Gastroesophageal sphincter (tissue), 4 donors: Measurements from ENCODE around the gene SLC6A19. TPM values are rescaled to one million over a fixed set of nuclear protein-coding genes. Genes with fewer than 3 reads are reported as not detected.

Source experiments
- ATAC-seq: fragments of 150-250 bp; one replicate; pipeline ENCODE4 v1.9.1; 2016; ENCODE audit warnings: mild to moderate bottlenecking, moderate library complexity
- H3K27ac ChIP-seq, 4 donors: fragments of 200-600 bp; sonication (generic) in 3 of 4; 1 replicate in 3 of 4; 2 replicates in 1 of 4; pipeline ENCODE4 v1.5.1; 2016 to 2019
- H3K27me3 ChIP-seq: fragments of 200-600 bp; sonication (generic); one replicate; pipeline ENCODE4 v1.5.1; 2019
- H3K36me3 ChIP-seq, 2 donors: fragments of 200-600 bp; sonication (generic); one replicate each; pipeline ENCODE4 v1.5.1; 2019; ENCODE audit warnings: control low read depth in 1 of 2
- H3K4me1 ChIP-seq, 3 donors: fragments of 200-600 bp; sonication (generic); 1 replicate in 2 of 3; 2 replicates in 1 of 3; pipeline ENCODE4 v1.5.1; 2016 to 2019; ENCODE audit warnings: control low read depth in 2 of 3
- H3K4me3 ChIP-seq, 2 donors: fragments of 200-600 bp; sonication (generic); one replicate each; pipeline ENCODE4 v1.5.1; 2019; ENCODE audit warnings: mild to moderate bottlenecking in 1 of 2, moderate library complexity in 1 of 2
- H3K9me3 ChIP-seq, 3 donors: fragments of 200-600 bp; sonication (generic); one replicate each; pipeline ENCODE4 v1.5.1; 2017 to 2019; ENCODE audit warnings: control low read depth in 2 of 3
- CTCF ChIP-seq, 4 experiments: fragments of 200-600 bp in 2 of 4; fragments of 450-650 bp in 2 of 4; sonication (generic) in 1 of 4; IDR thresholded peaks; one replicate each; pipeline ENCODE4 v1.5.1; 2017 to 2019; ENCODE audit warnings: antibody characterized with exemption in 4 of 4, mild to moderate bottlenecking in 2 of 4, moderate library complexity in 2 of 4
- EP300 ChIP-seq: sonication (generic); formaldehyde crosslinking; IDR thresholded peaks from one replicate; pipeline ENCODE4 v1.6.1; 2017; ENCODE audit warnings: antibody characterized with exemption, mild to moderate bottlenecking
- POLR2A ChIP-seq, 2 donors: fragments of 450-650 bp; IDR thresholded peaks; one replicate each; pipeline ENCODE4 v1.6.1; 2017; ENCODE audit warnings: antibody characterized with exemption in 2 of 2, mild to moderate bottlenecking in 2 of 2, moderate library complexity in 1 of 2
- POLR2AphosphoS5 ChIP-seq: sonication (generic); formaldehyde crosslinking; IDR thresholded peaks from one replicate; pipeline ENCODE4 v1.6.1; 2017; ENCODE audit warnings: antibody characterized with exemption
- WGBS, 2 donors: methylation state at CpG; one replicate each; pipeline ENCODE4 v1.1.5; 2018; ENCODE audit warnings: low coverage in 1 of 2; 5-methylcytosine and 5-hydroxymethylcytosine counted together
- total RNA-seq, 4 donors: library from RNA; depleted of rRNA; stranded (reverse); fragments of >200 nt; gene quantifications; one replicate each; pipeline ENCODE4 v1.1.0, GENCODE V29; 2016

The SLC6A19 gene
- total RNA-seq, 4 donors from 2014 or later: not detected

- Histone ChIP-seq H3K9me3 (no peaks in the 10 kb centered on the region), H3K27me3 (peaks cover 48% of the 10 kb centered on the region), H3K4me3 (no peak overlapping the region), H3K4me1 (peaks cover 0 to 9% (median 0%) of the 10 kb centered on the region in 3 donors), H3K36me3 (no peaks in the 10 kb centered on the region), H3K27ac (no peak overlapping the region)
- 76 to 85% methylated on average over 2 to 5 of the region's 8 CpGs for WGBS, 2 donors
- TF ChIP-seq POLR2AphosphoS5 (no peak), CTCF (IDR thresholded peaks at IDR 0.05) (no peak)
- no peak for ATAC-seq
Measured at GRCh38 chr5:1187950-1188334, 13.5 kb upstream of the SLC6A19 start.

GRCh38 chr5:1188464-1188863, 12.9 kb upstream of the SLC6A19 start:
- ATAC-seq: no peak
- 54 to 77% methylated on average over 6 of the region's 6 CpGs for WGBS, 2 donors
- Histone ChIP-seq H3K9me3 (no peaks in the 10 kb centered on the region), H3K36me3 (no peaks in the 10 kb centered on the region), H3K4me3 (no peak overlapping the region), H3K27me3 (peaks cover 52% of the 10 kb centered on the region), H3K4me1 (peaks cover 0 to 3% (median 0%) of the 10 kb centered on the region in 3 donors), H3K27ac (no peak overlapping the region)
- TF ChIP-seq EP300 (no peak), POLR2AphosphoS5 (no peak)

GRCh38 chr5:1189269-1189668, 12.1 kb upstream of the SLC6A19 start:
- Histone ChIP-seq H3K9me3 (no peaks in the 10 kb centered on the region), H3K27me3 (peaks cover 60% of the 10 kb centered on the region), H3K4me1 (no peaks in the 10 kb centered on the region), H3K27ac (no peak overlapping the region), H3K4me3 (no peak overlapping the region), H3K36me3 (no peaks in the 10 kb centered on the region)
- TF ChIP-seq EP300: no peak
- no peak for TF ChIP-seq POLR2AphosphoS5
- no peak for TF ChIP-seq CTCF (IDR thresholded peaks at IDR 0.05)
- no peak for TF ChIP-seq POLR2A (IDR thresholded peaks at IDR 0.05)
- 80 to 86% methylated on average over 3 to 10 of the region's 10 CpGs for WGBS, 2 donors
- ATAC-seq: no peak

GRCh38 chr5:1190278-1190677, 11.1 kb upstream of the SLC6A19 start:
- H3K27ac ChIP-seq: no peak overlapping the region
- TF ChIP-seq POLR2AphosphoS5 (no peak), CTCF (IDR thresholded peaks at IDR 0.05) (no peak), EP300 (no peak), POLR2A (IDR thresholded peaks at IDR 0.05) (no peak)
- H3K4me3 ChIP-seq: no peak overlapping the region
- no peaks in the 10 kb centered on the region for H3K9me3 ChIP-seq
- no peaks in the 10 kb centered on the region for H3K36me3 ChIP-seq
- H3K4me1 ChIP-seq: no peaks in the 10 kb centered on the region
- peaks cover 69% of the 10 kb centered on the region for H3K27me3 ChIP-seq
- no peak for ATAC-seq
- WGBS, 2 donors: 40 to 54% methylated on average over 9 to 12 of the region's 12 CpGs

GRCh38 chr5:1190837-1191239, 10.6 kb upstream of the SLC6A19 start:
- Histone ChIP-seq H3K36me3 (no peaks in the 10 kb centered on the region), H3K27ac (no peak overlapping the region), H3K4me1 (no peaks in the 10 kb centered on the region), H3K27me3 (peaks cover 74% of the 10 kb centered on the region), H3K4me3 (no peak overlapping the region), H3K9me3 (no peaks in the 10 kb centered on the region)
- TF ChIP-seq POLR2A (IDR thresholded peaks at IDR 0.05) (no peak), POLR2AphosphoS5 (no peak), EP300 (no peak), CTCF (IDR thresholded peaks at IDR 0.05) (no peak)
- no peak for ATAC-seq
- 8 to 42% methylated on average over 4 to 6 of the region's 6 CpGs for WGBS, 2 donors
